Ishikawa (cell line): ENCODE results near the gene SMIM30.

Experiments used
- CEBPB ChIP-seq: IDR thresholded peaks from 2 replicates; pipeline ENCODE4 v1.6.1; 2012
- CREB1 ChIP-seq: IDR thresholded peaks from 2 replicates; pipeline ENCODE4 v1.6.1; 2012; ENCODE audit warnings: low read depth
- EGR1 ChIP-seq: IDR thresholded peaks from 2 replicates; pipeline ENCODE4 v1.6.1; 2012
- EP300 ChIP-seq: IDR thresholded peaks from 2 replicates; pipeline ENCODE4 v1.6.1; 2012; ENCODE audit warnings: borderline replicate concordance
- FOXM1 ChIP-seq: IDR thresholded peaks from 2 replicates; pipeline ENCODE4 v1.6.1; 2012; ENCODE audit warnings: low read depth, borderline replicate concordance
- NFIC ChIP-seq: IDR thresholded peaks from 2 replicates; pipeline ENCODE4 v1.6.1; 2012
- RAD21 ChIP-seq: IDR thresholded peaks from 2 replicates; pipeline ENCODE4 v1.6.1; 2012; ENCODE audit warnings: low read depth
- TAF1 ChIP-seq: IDR thresholded peaks from 2 replicates; pipeline ENCODE4 v1.6.1; 2012; ENCODE audit warnings: low read depth, mild to moderate bottlenecking
- TCF12 ChIP-seq: IDR thresholded peaks from 2 replicates; pipeline ENCODE4 v1.6.1; 2012; ENCODE audit warnings: low read depth
- TEAD4 ChIP-seq: IDR thresholded peaks from 2 replicates; pipeline ENCODE4 v1.6.1; 2012
- YY1 ChIP-seq: IDR thresholded peaks from 2 replicates; pipeline ENCODE4 v1.6.1; 2012; ENCODE audit warnings: low read depth
- ZBTB7A ChIP-seq: IDR thresholded peaks from 2 replicates; pipeline ENCODE4 v1.6.1; 2012; ENCODE audit warnings: low read depth
- TF ChIP-seq, protein P1 (sequence below): IDR thresholded peaks from 2 replicates; pipeline ENCODE4 v1.6.1; 2012
- TF ChIP-seq, protein P2 (sequence below): IDR thresholded peaks from 2 replicates; pipeline ENCODE4 v1.6.1; 2012; ENCODE audit warnings: low read depth, mild to moderate bottlenecking
- TF ChIP-seq, protein P3 (sequence below): IDR thresholded peaks from 2 replicates; pipeline ENCODE4 v1.6.1; 2012

SMIM30 gene

DNA sequence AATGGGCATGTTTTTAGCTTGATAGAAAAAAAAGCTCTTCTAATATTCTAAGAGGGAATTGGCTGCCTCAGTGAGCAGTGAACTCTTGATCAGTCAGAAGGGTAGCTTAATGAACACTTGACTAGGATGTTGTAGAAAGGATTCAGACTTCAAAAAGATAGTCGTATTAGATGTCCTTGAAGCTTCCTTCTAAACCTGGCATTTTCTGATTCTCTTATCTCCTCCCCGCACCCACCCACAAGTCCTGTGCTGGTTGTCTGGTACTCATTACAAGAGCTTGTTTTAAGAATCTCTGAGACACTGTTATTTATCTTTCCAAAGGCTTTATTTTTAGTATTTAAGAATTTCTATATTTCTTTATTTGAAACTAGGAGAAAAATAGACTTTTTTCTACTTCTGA is 7.4 kb upstream of the SMIM30 start:
- TF ChIP-seq TAF1 (no peak), RAD21 (no peak), CEBPB (no peak), TEAD4 (no peak), TCF12 (no peak), ZBTB7A (no peak), FOXM1 (no peak), EP300 (no peak), NFIC (no peak)

DNA sequence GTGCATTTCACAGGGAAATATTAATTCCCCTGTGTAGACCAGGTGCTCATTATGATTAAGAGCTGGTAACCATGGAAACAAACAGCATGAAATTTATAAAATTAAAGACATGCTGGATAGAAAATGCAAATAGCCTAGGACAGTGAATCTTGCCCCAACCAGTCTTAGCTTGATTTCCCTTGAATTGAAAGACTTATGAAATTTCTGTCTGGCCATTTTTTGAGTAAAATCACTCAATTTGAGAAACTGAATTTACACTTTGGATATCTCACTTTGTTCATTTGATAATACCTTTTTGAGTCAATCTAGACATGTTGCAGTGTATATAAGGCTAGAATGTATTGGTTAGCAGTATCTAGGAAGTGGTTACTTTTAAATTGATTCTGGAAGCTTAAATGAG is 4.4 kb upstream of the SMIM30 start:
- TF ChIP-seq FOXM1: no peak

DNA sequence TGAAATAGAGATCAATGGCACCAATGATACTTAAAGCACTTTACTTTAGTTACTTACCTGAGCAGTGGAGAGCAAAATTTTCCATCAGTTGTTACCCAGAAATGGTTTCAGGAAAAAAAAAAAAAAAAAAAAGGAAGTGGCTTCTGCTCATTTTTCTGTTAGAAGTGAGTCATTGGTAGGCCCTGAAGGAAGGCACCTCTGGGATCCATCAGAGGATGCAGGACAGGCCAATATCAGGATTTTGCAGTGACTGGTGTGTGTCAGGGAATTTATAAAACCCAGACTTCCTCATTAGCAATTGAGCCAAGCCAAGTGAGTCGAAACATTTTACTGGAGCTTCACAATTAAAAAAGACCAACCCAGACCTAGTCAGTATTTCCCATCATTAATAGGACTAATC is 2.3 kb upstream of the SMIM30 start:
- TF ChIP-seq FOXM1 (no peak), TAF1 (no peak), EP300 (no peak), NFIC (no peak), TCF12 (no peak), CEBPB (no peak), ZBTB7A (no peak), EGR1 (no peak), TEAD4 (no peak), CREB1 (no peak), RAD21 (no peak)
- TF ChIP-seq, protein P1, sequence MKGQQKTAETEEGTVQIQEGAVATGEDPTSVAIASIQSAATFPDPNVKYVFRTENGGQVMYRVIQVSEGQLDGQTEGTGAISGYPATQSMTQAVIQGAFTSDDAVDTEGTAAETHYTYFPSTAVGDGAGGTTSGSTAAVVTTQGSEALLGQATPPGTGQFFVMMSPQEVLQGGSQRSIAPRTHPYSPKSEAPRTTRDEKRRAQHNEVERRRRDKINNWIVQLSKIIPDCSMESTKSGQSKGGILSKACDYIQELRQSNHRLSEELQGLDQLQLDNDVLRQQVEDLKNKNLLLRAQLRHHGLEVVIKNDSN: no peak
- TF ChIP-seq, protein P2, sequence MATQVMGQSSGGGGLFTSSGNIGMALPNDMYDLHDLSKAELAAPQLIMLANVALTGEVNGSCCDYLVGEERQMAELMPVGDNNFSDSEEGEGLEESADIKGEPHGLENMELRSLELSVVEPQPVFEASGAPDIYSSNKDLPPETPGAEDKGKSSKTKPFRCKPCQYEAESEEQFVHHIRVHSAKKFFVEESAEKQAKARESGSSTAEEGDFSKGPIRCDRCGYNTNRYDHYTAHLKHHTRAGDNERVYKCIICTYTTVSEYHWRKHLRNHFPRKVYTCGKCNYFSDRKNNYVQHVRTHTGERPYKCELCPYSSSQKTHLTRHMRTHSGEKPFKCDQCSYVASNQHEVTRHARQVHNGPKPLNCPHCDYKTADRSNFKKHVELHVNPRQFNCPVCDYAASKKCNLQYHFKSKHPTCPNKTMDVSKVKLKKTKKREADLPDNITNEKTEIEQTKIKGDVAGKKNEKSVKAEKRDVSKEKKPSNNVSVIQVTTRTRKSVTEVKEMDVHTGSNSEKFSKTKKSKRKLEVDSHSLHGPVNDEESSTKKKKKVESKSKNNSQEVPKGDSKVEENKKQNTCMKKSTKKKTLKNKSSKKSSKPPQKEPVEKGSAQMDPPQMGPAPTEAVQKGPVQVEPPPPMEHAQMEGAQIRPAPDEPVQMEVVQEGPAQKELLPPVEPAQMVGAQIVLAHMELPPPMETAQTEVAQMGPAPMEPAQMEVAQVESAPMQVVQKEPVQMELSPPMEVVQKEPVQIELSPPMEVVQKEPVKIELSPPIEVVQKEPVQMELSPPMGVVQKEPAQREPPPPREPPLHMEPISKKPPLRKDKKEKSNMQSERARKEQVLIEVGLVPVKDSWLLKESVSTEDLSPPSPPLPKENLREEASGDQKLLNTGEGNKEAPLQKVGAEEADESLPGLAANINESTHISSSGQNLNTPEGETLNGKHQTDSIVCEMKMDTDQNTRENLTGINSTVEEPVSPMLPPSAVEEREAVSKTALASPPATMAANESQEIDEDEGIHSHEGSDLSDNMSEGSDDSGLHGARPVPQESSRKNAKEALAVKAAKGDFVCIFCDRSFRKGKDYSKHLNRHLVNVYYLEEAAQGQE: no peak

DNA sequence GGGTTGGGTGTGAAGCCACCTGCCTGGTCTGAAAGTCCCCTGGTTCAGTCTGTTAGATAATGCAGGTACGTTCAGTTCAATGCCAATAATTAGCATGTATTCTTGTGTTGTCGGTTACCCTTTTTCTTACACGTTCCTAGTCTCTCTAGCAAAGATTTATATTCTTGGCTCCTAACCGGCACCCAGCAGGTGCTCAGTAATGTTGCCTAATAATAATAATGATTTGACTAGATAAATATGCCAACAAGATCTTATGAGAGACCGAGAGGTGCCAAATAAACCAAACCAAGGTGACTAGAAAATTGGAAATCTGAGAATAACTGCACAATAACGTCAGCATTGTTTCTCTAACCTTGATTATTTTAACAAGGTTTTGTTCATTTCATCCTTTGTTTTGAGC is 1.1 kb upstream of the SMIM30 start:
- no peak for TF ChIP-seq ZBTB7A
- TF ChIP-seq EGR1: no peak
- TF ChIP-seq CEBPB: no peak
- no peak for TF ChIP-seq EP300
- TF ChIP-seq FOXM1: no peak
- no peak for TF ChIP-seq TEAD4
- no peak for TF ChIP-seq NFIC
- no peak for TF ChIP-seq YY1
- TF ChIP-seq, protein P1: no peak
- TF ChIP-seq, protein P2: no peak
- no peak for TF ChIP-seq CREB1
- no peak for TF ChIP-seq TAF1
- TF ChIP-seq TCF12: no peak
- TF ChIP-seq, protein P3, sequence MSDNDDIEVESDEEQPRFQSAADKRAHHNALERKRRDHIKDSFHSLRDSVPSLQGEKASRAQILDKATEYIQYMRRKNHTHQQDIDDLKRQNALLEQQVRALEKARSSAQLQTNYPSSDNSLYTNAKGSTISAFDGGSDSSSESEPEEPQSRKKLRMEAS: no peak

DNA sequence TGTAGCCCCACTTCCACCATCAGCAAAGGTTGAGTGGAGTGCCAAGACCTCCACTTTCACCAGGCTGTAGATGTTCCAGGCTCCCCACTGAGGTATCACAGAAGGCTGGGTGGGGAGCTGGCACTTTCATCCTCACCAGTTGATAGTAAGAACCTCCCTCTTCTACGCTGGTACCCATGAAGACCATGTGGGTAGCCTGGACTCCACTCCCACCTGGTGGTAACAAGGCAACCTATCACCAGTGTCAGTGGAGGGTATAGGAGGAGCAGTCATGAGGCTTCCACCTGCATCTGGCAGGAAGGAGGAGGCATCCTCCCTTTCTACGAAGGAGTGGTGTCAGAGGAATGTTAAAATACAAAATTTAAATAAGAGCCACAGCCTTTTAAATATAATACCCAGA is 4.4 kb downstream of the SMIM30 start:
- TF ChIP-seq EP300: no peak
- no peak for TF ChIP-seq CEBPB
- no peak for TF ChIP-seq CREB1
- no peak for TF ChIP-seq RAD21
- TF ChIP-seq, protein P3: no peak
- TF ChIP-seq, protein P2: no peak
- no peak for TF ChIP-seq NFIC
- no peak for TF ChIP-seq TAF1
- TF ChIP-seq, protein P1: no peak
- no peak for TF ChIP-seq EGR1
- no peak for TF ChIP-seq ZBTB7A
- no peak for TF ChIP-seq TCF12
- TF ChIP-seq FOXM1: no peak
- no peak for TF ChIP-seq YY1
- no peak for TF ChIP-seq TEAD4
